Psoas muscle (tissue), 8 donors: ENCODE measurements around the gene SORBS1. TPM values are rescaled to one million over a fixed set of nuclear protein-coding genes. Genes with fewer than 3 reads are reported as not detected.

ENCODE experiments used
- ATAC-seq, 4 donors: fragments of 200-7000 bp; cut with Tn5 transposase; one replicate each; pipeline ENCODE4 v1.9.1; 2020; ENCODE audit warnings: moderate library complexity in 3 of 4, mild to moderate bottlenecking in 2 of 4
- DNase-seq, 2 donors: peaks; one replicate each; pipeline ENCODE4 v3.0.0-alpha.2; 2020
- H3K27ac ChIP-seq: fragments of 200-600 bp; one replicate; pipeline ENCODE4 v1.8.0; 2022
- H3K27me3 ChIP-seq, 3 donors: fragments of 200-600 bp in 1 of 3; one replicate each; pipeline versions ENCODE4 v1.6.1 to v1.8.0; 2013 to 2022; ENCODE audit warnings: low read length in 2 of 3, mild to moderate bottlenecking in 2 of 3, moderate library complexity in 1 of 3; ENCODE audit not compliant: insufficient read depth in 3 of 3
- H3K36me3 ChIP-seq, 2 donors: fragments of 200-600 bp in 1 of 2; one replicate each; pipeline versions ENCODE4 v1.6.1 to v1.8.0; 2013 to 2022; ENCODE audit warnings: low read depth in 1 of 2, mild to moderate bottlenecking in 1 of 2, moderate library complexity in 1 of 2; ENCODE audit not compliant: insufficient read depth in 1 of 2
- H3K4me1 ChIP-seq: fragments of 200-600 bp; one replicate; pipeline ENCODE4 v1.8.0; 2022
- H3K4me3 ChIP-seq: fragments of 200-600 bp; one replicate; pipeline ENCODE4 v1.8.0; 2022; ENCODE audit warnings: mild to moderate bottlenecking
- H3K9me3 ChIP-seq: fragments of 200-600 bp; one replicate; pipeline ENCODE4 v1.8.0; 2022
- WGBS, 3 donors: extraction: QIAGEN DNeasy Blood & Tissue Kit; methylation state at CpG; one replicate each; pipeline versions ENCODE4 v1.1.6 to v1.1.7; 2013; 5-methylcytosine and 5-hydroxymethylcytosine counted together
- intact Hi-C, 2 donors: fragments of 100-400 bp; cut with DNase I; formaldehyde crosslinking; loops; one replicate each; pipeline versions ENCODE4 v1.11.0 to v1.14.2; 2022
- polyA plus RNA-seq, 3 donors: library from polyadenylated mRNA; stranded (reverse); fragments of 200-250 nt; gene quantifications; one replicate each; pipeline ENCODE4 v1.2.3, GENCODE V29; 2013
- total RNA-seq, 4 donors: library from RNA; stranded (reverse); fragmentation: NEBNext Ultra II Directional in 2 of 4; extraction: Animal tissue kit (Norgen Biotek cat#: 25700) in 2 of 4; gene quantifications; one replicate each; pipeline versions ENCODE4 v1.2.1 to v1.2.4, GENCODE V29; 2021 to 2023
- TF ChIP-seq, protein P1 (sequence below): fragments of 200-600 bp; IDR thresholded peaks from one replicate; pipeline ENCODE4 v1.8.0; 2022; ENCODE audit warnings: antibody characterized with exemption
- donor health status: healthy with polysubstance abuse.
- donor health status: DM: no; HTN: no; CAD: no; lungs with moderate emphysema.
- donor health status: Bipolar disorder and iron deficiency.
- donor health status: healthy.
- donor health status: DM: yes; HTN: yes; CAD: no.
- donor health status: DM: no; HTN: no; CAD: no.
- donor health status: DM: no; HTN: no; CAD: no.
- donor health status: DM: yes; HTN: yes; CAD: no.

SORBS1 gene
- total and polyA plus RNA-seq, 7 donors: 17.3 to 306 (median 145) TPM

DNA sequence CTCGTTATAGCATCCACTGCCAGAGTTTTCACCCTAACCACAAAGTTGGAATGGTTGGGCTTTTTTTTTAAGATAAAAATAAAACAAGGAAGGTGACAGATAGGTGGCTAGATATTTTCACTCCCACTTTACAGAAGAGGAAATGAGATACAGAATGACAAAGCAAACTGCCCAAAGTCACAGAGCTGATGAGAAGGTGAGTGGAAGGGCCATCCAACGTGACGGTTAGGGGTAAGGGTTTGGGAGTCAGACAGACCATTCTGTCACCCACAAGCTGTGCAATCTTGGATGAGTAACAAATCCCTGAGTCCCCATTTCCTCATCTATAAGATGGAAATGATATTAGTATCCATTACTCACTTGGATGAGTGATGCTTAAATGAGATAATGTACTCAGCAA is 163.4 kb downstream of the SORBS1 start:
- Histone ChIP-seq H3K27ac (peak overlapping the region; percentile 69), H3K27me3 (no peaks in the 10 kb centered on the region), H3K4me1 (peaks cover 22% of the 10 kb centered on the region), H3K4me3 (no peak overlapping the region), H3K9me3 (no peaks in the 10 kb centered on the region), H3K36me3 (peaks cover 1 to 91% of the 10 kb centered on the region in 2 donors)
- intact Hi-C loops: no loop called here
- 72 to 85% (median 79%) methylated on average over 3 of the region's 3 CpGs for WGBS, 3 donors
- ATAC-seq: no peak
- TF ChIP-seq, protein P1, sequence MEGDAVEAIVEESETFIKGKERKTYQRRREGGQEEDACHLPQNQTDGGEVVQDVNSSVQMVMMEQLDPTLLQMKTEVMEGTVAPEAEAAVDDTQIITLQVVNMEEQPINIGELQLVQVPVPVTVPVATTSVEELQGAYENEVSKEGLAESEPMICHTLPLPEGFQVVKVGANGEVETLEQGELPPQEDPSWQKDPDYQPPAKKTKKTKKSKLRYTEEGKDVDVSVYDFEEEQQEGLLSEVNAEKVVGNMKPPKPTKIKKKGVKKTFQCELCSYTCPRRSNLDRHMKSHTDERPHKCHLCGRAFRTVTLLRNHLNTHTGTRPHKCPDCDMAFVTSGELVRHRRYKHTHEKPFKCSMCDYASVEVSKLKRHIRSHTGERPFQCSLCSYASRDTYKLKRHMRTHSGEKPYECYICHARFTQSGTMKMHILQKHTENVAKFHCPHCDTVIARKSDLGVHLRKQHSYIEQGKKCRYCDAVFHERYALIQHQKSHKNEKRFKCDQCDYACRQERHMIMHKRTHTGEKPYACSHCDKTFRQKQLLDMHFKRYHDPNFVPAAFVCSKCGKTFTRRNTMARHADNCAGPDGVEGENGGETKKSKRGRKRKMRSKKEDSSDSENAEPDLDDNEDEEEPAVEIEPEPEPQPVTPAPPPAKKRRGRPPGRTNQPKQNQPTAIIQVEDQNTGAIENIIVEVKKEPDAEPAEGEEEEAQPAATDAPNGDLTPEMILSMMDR: no peak
- DNase-seq: no peak

DNA sequence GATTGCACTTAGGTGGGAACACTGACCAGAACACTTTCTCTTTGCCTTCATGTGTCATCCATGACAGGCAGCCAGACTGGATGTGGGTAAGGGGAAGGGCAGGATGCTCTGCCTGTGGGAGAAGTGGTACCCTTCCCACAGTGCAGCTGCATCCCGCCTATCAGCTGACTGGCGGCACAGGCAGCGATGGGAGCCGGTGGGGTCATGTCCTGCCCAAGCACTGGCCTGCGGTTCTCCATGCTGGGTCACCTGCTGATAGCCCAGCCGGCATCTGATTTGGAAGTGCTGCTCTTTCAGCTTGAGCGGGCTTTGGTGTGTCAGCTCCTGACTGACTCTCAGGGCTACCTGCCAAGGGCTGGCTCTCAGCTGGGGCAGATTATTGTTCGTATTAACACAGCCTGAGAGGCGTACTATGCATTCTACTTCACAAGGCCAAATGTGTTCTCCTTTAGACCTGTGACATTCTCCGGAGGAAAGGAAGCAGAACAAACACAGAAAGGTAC is 165.2 kb downstream of the SORBS1 start:
- H3K4me1 ChIP-seq: peaks cover 22% of the 10 kb centered on the region
- intact Hi-C loops: no loop called here
- H3K27ac ChIP-seq: peak overlapping the region; percentile 69
- H3K9me3 ChIP-seq: no peaks in the 10 kb centered on the region
- TF ChIP-seq, protein P1: no peak
- no peak overlapping the region for H3K4me3 ChIP-seq
- DNase-seq (peak; percentile 33 to 81), ATAC-seq (peak; percentile 56 to 78 (median 74))
- WGBS, 3 donors: 46 to 60% (median 53%) methylated on average over 10 of the region's 10 CpGs
- peaks cover 3 to 89% of the 10 kb centered on the region in 2 donors for H3K36me3 ChIP-seq
- H3K27me3 ChIP-seq: no peaks in the 10 kb centered on the region

DNA sequence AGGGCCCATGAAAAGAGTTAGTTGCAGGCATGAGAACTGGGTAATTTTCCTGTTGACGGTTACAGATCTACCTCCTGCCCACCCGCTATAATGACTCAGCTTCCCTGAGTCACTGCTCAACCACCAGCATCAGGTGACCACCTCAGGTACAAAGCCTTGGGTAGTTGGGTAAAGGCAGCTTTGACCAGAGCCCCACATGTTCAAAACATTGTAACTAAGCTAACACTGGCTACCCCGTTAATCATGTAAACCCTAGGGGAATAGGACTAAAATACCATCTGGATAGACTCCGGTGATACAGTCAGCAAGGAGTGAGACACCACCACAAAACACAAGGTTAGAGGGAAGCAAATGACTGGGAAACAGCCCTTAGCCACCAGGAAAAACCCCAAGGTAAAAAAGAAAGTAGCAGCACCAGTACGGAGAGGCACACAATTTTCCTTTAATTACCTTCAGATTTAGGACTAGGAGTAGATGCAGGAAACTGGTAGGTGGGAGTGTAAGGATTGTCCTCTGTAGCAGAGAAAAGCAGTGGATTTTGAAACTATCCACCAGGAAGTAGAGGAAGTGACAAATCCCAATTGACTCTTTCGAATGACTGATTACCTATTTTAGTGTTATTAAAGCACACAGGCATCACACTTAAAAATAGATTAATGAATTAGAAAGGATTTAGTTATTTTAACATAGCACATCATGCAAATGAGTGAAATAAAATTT is 166.8 kb downstream of the SORBS1 start:
- H3K27me3 ChIP-seq: no peaks in the 10 kb centered on the region
- TF ChIP-seq, protein P1: no peak
- intact Hi-C loops: no loop called here
- H3K27ac ChIP-seq: peak overlapping the region; percentile 69
- 66 to 74% (median 74%) methylated on average over 6 of the region's 6 CpGs for WGBS, 3 donors
- ATAC-seq (peak; percentile 47 to 80 (median 58)), DNase-seq (no peak)
- no peak overlapping the region for H3K4me3 ChIP-seq
- H3K36me3 ChIP-seq: peaks cover 3 to 90% of the 10 kb centered on the region in 2 donors
- H3K4me1 ChIP-seq: peaks cover 27% of the 10 kb centered on the region
- H3K9me3 ChIP-seq: no peaks in the 10 kb centered on the region

DNA sequence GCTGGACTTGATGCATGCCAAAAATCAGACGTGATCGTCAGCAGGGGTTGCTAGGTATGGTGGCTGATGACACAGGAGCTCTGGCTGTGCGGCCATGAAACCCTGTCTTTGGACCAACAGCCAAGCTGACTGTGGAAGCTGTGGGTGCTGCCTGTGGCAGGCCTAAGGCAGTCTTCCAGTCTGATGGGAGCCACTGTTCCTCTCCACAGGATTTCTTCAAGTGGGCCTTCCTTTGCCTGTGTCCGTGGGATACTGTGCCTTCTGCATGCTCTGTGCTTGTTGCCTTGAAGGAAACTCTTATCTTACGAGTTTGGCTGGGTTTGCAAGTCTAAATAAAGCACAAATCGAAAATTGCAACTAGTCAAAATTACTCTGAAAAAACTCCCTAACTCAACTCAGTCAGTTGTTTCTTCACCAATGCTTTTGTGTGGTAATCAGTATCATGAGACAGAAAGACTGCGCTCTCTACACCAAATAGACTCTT is 168.4 kb downstream of the SORBS1 start:
- intact Hi-C loops: no loop called here
- WGBS, 3 donors: 63 to 82% (median 69%) methylated on average over 7 of the region's 7 CpGs
- Histone ChIP-seq H3K36me3 (peaks cover 3 to 78% of the 10 kb centered on the region in 2 donors), H3K4me1 (peaks cover 33% of the 10 kb centered on the region), H3K9me3 (no peaks in the 10 kb centered on the region), H3K27ac (peak overlapping the region; percentile 69), H3K4me3 (no peak overlapping the region), H3K27me3 (no peaks in the 10 kb centered on the region)
- no peak for DNase-seq
- TF ChIP-seq, protein P1: no peak
- ATAC-seq: no peak
